GM19372 (cell line): Measurements from ENCODE around the gene SPATA25.
A peak's percentile ranks its signal among the peaks of the same experiment; 100 is the strongest.

ENCODE experiments used
- ATAC-seq: cut with Tn5 transposase; IDR thresholded peaks from one replicate; pipeline ENCODE4 v1.9.1; 2021; ENCODE audit warnings: mild to moderate bottlenecking, low read depth, moderate library complexity; ENCODE audit not compliant: unreplicated experiment

Gene SPATA25

DNA sequence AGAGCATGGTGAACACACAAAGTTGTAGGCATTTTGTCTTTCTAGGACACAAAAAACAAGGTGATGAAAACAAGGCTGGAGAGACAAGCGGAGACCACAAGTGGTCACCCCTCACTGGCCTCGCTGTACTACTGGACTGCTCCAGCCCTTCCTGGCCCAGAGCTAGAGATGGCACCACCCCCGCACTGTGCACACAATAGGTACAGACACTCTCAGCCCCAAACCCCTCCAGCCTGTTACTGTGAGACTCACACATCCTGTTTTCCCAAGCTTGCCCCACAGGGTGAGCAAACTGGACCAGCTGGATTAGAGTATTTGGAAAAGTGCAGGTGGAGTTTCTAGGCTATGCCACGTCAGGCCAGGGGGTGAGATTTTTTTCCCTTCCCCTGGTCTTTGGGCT, 14.8 kb downstream of the SPATA25 start:
- no peak for ATAC-seq

DNA sequence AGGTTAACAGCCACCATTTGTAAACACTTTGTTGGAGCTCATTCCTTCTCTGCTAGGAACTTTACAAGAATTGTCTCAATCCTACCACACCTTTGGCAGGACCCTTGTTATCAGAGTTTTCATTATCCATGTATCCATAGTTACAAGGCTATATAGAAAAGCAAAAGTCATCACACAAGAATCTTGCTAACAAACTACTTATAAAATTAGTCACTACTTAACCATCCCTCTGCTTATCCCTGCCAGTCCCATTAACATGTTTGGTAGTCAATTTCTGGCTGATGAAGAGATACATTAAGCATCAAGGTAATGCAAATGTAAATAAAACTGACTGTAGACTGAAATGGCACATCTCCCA, 19.6 kb downstream of the SPATA25 start:
- ATAC-seq, result no peak

DNA sequence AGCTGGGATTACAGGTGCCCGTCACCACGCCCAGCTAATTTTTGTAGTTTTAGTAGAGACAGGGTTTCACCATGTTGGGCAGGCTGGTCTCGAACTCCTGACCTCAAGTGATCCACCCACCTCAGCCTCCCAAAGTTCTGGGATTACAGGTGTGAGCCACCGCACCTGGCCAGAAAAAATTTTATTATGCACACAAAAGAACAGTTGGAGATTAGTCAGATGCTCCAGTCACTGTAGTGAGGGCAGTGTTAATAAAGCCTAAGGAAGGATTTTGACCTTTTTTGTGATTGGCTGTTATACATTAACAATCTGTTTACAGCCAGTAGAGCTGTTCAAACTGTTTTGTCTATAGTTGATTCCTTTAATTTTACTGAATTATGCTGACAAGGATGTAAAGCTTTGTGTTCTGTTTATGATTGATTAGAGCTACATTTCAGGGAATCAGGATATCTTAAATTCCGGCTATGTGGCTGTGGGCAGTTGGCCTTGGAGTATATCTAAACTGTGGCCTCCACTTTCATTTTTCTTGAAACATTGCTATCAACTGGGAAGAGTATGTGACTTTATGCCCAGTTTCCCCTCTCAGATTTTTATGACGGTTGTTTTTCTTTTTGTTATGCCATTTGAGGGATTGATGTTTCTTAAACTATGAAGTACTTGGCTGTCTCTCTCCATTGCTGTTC, 20.1 kb downstream of the SPATA25 start:
- ATAC-seq, result no peak

DNA sequence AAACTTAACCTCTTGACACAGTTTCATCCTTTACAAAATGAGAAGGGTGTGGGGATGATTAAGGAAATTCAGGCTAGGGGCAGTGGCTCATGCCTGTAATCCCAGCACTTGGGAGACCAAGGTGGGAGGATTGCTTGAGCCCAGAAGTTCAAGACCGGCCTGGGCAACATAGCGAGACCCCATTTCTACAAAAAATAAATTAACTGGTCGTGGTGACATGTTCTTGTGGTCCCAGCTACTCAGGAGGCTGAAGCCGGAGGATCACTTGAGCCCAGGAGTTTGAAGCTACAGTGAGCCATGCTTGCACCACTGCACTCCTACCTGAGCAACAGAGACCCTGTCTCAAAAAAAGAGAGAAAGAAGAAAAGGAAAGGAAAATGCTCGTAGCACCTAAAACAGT, 21.0 kb downstream of the SPATA25 start:
- no peak for ATAC-seq

DNA sequence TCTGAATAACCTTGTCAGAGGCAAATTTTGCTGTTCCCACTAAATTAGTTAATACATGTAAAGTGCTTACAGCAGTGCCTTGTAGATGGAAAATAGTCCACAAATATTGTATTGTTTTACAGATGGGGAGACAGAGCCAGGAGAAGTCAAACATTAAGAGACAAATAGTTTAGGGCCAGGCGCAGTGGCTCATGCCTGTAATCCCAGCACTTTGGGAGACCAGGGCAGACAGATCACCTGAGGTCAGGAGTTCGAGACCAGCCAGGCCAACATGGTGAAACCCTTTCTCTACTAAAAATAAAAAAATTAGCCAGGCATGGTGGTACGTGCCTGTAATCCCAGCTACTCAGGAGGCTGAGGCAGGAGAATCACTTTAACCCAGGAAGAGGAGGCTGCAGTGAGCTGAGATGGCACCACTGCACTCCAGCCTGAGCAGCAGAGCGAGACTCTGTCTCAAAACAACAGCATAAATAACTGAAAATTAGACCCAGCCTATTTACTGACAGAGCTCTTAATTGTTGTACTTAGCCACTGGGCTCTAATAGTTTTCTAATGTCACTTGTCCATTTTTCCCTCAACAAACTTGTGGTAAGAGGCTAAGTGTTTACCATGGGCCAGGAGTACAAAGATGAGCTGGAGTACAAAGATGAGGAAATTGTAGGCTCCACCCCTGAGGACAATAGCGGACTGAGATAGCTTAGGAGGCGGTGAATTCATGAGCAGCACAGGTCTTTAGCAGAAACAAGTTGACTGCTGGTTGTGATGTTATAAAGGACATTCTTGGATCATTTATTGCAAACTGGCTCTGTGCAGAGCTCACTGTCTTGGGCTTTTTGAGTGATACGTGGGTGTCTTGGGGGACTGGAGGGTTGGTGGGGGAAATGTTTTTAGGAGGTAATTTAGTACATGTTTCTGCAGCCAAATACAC, 23.6 kb downstream of the SPATA25 start:
- ATAC-seq, result no peak

DNA sequence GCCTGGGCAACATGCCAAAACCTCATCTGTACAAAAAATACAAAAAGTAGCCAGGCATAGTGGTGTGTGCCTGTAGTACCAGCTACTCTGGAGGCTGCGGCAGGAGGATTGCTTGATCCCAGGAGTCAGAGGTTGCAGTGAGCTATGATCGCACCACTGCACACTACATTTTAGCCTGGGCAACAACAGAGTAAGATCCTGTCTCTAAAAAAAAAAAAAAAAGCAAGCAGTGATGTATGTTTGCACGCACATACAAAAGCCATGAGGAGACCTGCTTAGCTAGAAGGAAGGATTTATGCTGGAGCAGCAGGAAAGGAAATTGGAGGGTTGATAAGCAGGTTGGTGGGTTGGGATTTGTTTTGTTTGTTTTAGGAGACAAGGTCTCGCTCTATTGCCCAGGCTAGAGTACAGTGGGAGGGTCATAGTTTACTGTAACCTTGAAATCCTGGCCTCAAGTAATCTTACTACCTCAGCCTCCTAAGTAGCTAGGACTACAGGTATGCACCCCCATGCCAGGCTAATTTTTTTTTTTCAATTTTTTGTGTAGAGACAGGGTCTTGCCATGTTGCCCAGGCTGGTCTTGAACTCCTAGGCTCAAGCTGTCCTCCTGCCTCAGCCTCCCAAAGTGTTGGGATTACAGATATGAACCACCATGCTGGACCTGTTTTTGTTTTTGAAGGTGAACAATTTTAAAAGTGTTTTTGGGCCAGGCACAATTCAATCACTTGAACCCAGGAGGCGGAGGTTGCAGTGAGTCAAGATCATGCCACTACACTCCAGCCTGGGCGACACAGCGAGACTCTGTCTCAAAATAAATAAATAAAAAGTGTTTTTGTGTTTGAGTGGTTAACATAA, 26.0 kb downstream of the SPATA25 start:
- no peak for ATAC-seq

DNA sequence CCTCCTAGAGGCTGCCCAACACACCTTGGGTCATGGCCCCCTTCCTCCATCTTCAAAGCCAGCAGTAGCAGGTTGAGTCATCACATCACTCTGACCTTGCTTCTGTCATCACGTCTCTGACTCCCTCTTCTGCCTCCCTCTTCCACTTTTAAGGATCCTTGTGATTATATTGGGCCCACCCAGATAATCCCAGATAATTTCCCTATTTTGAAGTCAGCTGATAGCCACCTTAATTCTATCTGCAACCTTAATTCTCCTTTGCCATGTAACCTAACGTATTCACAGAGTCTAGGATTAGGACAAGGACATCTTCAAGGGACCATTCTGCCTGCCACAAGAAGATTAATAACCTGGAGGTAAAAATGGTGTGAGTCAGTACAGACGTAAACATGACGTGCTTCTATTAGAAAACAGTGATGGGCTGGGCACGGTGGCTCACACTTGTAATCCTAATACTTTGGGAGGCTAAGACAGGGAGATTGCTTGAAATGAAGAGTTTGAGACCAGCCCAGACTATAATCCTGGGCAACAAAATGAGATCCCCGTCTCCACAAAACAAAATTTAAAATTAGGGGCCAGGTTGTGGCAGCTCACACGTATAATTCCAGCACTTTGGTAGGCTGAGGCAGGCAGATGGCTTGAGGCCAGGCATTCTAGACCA, 26.7 kb downstream of the SPATA25 start:
- no peak for ATAC-seq

DNA sequence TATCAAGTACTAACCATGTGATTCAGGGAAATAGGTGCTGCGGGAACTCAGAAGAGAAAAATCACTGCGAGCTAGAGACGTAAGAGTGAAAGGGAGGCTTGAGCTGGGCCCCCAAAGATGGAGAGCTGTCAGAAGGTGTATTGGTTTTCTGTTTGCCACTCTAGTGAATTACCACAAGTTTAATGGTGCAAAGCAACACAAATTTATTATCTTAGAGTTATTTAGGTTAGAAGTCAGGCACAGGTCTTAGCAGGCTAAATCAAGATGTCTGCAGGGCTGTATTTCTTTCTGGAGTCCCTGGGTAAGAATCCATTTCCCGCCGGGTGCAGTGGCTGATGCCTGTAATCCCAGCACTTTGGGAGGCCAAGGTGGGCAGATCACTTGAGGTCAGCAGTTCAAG, 27.5 kb downstream of the SPATA25 start:
- ATAC-seq, result no peak

DNA sequence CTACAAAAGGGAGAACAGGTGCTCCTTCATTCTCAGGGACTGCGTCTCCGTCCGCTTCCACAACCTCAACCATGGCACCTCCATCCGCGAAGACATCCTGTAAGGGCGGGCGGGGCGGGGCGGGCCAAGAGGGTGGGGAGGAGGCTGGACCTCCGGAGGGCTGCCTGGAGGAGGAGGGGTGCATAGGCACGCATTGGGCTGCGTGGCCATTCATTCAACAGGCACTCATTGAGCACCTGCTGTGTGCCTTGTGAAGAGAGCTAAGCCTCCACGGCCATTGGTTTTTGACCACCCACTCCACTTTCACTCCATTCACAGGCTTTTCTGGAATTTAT, 29.6 kb downstream of the SPATA25 start:
- ATAC-seq, result peak; percentile 16

DNA sequence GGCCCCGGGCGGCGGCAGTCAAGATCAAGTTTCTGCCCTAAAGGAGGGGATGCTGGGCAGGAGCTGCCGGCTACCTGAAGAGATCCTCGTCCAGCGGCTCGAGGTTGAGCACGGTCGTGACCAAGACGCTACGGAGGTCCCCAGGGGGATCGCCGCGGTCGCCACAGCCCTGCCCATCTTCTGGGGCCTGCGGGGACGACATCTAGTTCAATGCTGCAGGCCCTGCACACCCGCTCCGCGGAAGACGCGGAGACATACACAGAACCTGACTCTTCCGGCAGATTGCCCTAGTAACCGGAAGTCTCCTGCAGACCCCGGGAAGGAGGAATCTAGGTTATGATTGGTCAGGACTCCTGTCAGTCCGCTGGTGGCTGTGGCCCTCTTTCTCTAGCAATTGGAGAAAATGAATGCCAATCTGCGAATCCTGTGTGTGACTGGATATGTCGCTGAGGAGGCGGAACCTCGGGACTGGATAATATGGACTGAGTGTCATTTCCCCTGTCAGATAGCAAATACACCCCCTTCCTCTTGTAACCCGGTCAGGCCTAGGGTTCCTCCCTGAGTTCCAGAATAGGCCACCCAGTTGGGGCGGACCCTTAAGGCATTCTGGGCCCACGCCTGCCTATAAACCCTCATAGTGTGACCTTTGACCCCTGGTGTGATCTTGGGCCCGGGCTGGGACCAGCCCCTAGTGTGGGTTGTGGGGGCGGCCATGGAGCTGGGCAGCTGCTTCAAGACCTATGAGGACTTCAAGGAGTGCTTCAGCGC, 30.1 kb downstream of the SPATA25 start, which contains the start of the genes ACOT8 and ZSWIM3:
Gene ACOT8, minus strand, starts transcription at position 279 of the 768 bp plus-strand sequence. Its CDS starts 77 bp downstream, at position 202.
Gene ZSWIM3, plus strand, starts transcription at position 501 of the 768 bp plus-strand sequence. Its CDS starts 212 bp downstream, at position 713.
- peak; percentile 97 for ATAC-seq

DNA sequence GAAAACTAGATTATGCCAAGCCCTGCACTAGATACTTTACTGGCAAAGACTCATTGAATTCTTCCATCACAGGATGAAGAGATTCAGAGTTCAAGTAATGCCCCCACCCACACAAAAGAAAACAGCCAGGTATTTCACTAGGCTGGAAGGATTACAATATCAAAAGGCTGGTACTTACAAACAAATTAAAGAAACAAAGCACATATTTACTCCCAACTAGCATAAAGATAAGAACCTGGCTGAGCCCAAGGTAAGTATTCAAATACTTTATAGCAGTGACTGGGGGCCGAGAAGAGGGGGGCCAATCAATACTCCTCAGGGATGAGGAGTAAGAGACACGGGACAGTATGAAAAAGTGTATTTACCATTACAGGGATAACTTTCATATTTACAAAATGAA, 33.9 kb downstream of the SPATA25 start:
- ATAC-seq, result no peak

DNA sequence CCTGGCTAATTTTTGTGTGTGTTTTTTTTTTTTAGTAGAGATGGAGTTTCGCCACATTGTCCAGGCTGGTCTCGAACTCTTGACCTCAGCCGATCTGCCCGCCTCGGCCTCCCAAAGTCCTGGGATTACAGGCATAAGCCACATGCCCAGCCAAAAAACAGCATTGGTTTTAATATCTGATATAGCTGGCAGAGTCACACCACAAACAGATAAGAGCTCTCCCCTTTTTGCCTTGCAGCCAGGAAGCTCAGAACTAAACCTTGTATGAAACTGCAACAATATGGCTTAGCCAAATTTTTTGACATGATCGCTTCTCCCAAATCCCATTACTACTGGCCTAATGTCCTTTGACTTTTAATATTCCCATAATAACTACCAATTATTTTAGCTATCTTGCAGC, 35.1 kb downstream of the SPATA25 start:
- no peak for ATAC-seq

DNA sequence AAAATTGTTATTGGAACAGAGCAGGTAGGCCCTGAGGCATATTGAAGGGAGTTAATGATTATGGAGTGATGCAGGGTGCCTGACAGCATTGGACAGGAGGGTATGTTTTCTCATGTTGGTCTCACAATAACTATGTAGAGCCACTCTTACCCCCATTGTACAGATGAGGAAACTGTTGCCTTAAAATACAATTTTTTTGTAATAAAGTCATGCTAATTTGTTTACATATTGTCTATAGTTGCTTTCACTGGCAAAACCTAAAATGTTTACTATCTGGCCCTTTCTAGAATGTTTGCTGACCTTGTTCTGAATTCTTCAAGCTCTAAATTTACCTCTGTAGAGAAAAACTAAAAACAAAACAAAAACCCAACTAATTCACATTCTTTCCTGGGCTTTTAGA, 35.9 kb downstream of the SPATA25 start:
- no peak for ATAC-seq

DNA sequence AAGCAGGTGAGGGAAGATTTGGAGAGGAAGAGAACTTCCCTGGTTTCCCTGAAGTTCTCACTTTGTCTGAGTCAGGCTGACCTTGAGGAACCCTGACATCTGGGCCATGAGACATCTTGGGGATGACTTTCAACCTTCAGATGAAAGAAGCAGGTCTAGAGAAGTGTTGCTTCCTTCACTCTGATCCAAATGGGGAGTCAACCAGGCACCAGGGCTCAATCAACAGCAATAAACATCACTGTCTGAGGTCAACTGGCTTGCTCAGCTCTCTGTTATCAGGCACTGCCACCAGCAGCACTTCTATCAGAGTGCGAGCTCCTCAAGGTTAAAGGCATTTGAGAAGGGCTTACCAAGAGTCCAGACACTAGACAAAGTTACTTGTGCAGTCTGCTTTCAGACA, 36.5 kb downstream of the SPATA25 start:
- no peak for ATAC-seq

DNA sequence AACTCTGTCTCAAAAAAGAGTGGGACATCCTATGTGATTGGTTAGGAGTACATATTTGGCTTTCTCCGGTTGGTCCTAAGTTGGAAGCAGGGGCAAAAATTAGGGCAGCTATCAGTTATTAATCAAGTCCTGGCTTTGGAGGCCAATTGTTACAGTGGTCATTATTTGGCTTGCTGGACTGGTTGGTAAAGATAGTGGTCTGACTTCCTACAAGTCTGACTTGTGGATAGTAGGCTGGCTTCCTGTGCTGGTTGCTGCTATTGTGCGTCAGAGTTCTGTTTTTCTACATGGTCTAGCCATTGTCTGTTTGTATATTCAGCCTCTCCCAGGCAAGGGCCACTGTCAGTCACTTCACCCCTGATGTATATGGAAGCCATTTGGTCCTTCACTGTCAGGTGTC, 37.2 kb downstream of the SPATA25 start:
- no peak for ATAC-seq

DNA sequence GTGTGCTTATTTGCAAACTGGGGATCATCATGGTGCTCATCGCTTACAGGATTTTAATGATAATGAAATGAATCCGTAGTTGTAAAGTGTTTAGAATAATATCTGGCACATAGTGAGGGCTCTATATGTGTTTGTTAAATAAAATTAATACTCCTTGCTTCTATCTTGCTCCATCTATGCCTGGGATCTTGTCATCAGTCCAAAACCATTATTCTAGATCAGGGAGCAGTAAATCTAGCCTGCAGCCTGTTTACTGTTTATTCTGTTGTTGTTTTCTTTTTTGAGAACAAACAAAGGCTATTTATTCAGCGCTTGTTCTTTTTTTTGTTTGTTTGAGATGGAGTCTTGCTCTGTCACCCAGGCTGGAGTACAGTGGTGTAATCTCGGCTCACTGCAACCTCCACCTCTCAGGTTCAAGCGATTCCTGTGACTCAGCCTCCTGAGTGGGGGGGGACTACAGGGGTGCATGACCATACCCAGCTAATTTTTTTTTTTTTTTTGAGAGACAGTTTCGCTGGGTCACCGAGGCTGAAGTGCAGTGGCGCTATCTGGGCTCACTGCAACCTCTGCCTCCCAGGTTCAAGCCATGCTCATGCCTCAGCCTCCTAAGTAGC, 38.3 kb downstream of the SPATA25 start:
- ATAC-seq, result no peak

DNA sequence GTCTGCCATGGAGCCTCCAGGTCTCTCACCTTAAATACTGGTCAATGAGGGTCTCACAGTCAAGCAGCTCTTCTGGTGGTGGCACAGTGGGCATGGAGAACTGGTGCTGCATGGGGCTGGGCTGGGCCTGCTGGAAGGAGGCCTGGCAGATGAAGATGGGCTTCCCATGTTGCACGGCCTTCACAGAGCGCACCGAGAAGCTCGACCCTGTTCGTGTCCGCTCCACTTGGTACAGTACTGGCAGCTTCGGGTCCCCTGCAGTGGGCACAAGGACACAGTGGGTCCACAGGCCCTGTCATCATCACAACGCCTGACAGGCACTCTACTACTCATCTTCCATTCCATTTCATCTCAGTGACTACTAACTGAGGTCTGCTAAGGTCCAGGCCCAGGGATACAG, 39.0 kb downstream of the SPATA25 start:
- ATAC-seq, result no peak

DNA sequence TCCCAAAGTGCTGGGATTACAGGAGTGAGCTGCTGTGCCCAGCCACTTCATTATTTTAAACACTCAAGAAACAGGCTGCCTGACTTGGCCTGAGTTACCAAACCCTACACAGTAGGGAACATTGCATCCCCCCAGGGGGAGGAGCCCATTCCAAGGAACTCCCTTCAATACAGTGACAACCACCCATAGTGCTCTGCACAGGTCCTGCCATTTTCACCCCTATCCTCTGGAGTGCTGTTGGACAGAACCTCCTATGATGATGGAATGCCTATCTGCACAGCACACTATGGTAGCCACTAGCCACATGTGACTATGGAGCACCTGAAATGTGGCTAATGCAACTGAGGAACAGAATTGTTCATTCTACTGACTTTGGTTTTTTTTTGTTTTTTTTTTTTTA, 42.0 kb downstream of the SPATA25 start:
- no peak for ATAC-seq

DNA sequence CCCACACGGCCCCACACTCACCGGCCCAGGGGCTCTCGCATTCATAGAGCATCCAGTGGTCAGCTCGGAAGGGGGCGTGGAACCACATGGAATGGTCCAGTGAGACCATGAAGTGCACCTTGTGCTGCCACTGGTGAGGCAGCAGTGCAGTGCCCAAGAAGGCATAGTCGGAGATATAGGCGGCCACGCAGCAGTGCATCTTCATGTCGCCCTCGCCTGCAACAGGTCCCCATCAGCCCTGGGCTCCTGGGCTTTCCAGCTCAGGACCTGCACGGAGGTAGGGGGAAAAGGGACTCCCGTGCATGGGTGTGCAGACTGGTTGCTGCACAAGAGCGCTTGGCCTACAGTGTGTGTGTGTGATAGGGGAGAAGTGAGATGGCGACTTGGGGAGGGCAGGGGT, 43.9 kb downstream of the SPATA25 start:
- ATAC-seq, result no peak
